Measurements from ENCODE around the gene ARHGAP10.

ARHGAP10 gene

DNA sequence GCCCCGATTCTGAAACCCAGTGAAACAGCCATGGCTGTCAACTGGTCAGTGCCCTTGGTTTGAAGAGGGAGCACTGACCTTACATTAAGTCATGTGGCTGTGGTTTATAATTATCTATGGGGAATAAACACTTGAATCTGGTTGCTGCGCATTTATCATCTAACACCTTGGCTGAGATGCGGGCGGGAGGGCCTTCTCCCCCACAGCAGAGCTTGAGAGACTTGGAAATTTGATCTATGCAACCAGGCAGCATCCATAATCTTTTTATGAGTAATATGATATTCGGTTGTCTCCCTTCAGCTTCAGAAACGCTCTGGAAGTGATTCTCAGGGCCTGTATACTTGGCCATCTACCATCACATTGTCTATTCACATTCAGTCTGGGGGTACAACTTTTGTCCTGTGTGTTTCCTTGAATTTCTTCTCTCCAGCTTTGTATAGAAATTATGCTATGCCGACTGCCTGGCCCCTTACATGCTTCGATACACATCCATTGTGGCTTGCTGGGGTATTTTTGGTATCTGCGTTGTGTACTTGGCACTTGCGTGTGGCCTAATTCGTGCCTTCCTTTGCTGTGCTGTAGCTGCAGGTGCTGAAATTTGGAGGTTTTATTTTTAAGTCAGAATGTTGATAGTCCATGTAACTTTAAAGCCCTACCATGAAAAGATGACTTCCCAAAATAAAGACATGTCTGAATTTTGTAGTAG is 321.6 kb downstream of the ARHGAP10 start:
- DNase-seq = no peak

DNA sequence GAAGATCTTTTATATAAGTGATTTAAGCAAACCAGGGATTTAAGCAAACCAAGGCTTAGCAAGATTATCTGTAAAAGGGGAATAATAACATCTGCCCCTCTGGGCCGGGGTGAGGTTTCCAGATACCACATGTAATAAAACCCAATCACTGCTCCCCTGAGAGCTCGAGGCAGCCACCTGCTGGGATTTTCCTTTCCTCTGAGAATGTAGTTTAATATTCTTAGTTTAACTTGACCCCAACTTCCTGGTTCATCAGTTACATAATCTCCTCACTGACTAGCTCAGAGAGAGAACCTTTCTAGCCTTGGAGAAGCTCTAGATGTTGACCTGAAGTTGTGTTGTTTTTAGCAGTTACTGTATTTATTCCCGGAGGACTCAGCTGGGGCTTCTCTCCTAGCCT is 322.4 kb downstream of the ARHGAP10 start:
- no peak for DNase-seq

DNA sequence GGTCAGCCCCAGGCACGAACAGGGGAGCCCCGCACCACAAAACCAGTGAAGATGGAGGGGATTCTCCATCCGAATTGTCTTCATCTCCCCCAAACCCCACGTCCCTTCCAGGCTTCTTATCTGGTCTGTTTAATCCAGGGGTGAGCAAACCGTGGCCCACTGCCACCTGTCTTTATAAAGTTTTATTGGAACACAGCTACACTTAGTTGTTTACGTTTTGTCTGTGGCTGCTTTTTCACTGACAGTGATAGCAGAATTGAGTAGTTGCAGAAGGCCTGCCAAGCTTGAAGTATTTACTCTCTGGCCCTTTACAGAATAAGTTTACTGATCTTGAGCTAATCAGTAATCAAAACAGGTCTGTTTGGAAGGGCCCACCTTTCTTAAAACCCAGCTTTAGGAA is 324.0 kb downstream of the ARHGAP10 start:
- no peak for DNase-seq

DNA sequence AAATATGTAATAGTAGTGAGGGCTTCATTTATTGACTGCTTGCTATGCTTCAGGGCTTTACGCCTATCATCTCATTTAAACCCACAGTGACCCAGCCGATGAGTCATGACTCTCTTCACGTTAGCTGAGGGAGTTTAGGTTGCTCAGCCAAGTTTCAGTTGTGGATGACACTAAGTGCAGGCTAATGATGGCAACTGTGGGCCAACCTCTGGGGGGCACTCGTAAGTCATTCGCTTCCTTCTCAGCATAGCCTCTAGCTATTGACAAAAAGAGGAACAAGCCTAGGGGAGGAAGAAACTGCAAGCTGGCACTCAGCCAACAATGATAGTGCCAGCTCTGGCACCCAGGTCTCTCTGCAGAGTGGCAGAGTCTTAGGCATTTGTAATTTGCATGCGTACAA is 325.0 kb downstream of the ARHGAP10 start:
- DNase-seq = peak; percentile 66

DNA sequence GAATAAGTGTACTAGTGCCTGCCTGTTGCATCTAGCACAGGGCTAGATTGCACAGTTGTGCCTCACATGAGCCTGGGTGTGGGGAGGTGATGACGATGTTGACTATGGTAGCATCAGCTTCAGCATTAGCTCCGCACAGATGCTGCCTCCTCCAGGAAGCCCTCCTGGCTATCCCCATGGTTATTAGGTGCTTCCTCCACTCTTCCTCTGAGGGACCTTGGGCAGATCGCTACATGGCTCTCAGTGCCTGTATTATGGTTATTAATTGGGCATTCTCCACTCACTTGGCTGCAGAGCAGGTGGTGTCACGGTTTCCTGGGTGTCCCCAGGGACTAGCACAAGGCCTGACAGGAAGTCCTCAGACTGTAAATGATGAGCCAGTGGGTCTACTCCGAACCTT is 325.6 kb downstream of the ARHGAP10 start:
- no peak for DNase-seq

DNA sequence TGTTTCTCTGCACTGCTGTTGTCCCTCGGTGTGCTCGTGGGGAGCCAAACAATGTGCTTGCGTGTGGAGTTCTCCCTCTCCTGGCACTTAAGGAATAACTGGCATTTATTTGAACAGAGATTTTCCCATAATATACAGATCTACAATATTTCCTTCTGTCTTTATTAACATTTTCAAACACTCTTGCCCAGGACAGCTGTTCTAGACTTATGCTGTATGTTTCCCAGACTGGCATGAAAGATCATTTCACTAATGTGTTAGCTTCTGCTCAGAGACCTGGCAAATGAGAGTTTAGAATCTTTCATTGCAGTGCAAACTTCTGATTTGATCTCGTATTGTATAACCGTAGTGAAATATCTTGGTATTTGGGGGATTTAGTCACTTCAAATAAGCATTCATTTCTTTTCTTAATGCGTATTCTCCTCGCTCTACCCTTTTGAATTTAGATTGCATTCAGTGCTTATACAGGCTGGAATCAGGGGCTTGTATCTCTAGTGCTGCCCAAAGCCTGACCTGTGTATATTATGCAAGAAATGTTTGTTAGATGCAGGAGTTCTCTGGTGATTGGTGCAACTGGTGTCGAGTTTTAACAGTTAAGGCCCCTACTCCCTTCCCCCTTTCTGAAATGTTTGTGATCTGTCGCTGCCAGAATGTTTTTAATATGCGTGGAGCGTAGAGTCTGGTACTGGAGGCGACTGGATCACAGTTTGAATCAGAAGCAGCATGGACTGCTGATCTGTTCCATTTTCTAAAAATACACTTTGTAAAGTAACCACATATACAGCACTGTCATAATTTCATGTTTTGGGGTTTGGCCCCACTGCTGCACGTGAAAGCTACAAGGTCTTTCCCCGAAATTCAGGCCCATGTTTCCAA is 326.3 kb downstream of the ARHGAP10 start:
- no peak for DNase-seq

DNA sequence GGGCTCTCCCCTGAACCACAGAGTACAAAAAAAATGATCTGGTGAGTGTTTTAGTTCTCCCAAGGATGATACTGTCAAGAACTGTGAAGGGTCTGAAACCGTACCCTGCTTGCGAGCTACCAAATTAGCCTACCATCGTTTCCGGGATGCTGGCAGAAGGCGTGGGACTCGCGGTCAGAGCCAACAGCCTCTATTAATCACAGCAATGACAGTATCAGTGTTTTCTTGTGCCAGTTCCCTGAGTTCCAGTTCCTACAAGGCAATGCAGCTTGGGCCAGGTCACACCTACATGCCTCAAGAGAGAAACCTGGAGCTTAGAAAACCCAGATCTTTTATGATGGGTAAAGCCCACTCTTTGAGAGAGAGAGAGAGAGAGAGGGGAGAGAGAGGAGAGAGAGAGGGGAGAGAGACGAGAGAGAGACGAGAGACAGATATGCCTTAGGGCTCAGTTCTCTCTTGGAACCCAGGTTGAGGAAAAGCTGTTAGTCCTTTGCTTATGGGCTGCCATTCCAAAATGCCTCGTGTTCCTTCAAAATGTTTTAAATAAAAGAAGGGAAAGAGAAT is 327.8 kb downstream of the ARHGAP10 start:
- DNase-seq = no peak

DNA sequence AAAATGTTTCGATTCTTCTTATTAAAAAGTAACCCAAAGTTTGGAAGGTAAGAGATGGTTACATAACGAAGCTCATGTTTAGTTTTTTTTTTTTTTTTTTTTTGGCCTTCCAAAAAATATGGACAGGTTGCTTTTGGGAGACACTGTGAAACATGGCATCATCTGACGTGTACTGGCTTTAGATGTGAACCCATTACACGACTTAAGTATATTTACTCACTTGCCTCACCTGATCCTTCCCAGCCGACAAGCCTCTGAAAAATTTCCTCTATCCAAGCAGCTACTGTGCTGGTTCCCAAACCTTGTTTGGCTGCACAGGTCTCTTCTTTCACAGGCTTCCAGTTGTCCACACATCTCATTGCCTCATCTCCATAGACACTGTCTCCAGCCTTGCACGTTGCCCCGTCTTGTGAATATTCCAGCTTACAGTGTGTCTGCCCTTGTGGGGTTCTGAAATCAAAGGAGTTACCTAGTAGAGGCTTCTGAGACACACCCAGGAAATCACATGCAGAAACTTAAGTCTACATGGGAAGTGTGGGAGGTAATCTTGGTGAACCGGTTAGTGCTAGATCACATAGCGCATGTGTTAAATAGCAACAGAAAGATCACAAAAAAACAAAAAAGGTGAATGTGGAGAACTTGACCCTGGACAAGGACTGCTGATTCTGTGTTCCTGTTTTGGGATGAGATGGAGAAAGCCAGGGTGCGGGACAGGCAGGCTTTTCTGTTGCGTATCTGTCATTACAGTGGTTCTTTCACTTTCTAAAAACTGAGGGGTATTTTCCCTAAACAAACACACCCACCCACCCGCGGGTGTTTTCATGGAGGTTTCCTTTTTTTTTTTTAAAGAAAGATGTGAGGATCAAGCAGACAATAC is 328.6 kb downstream of the ARHGAP10 start:
- no peak for DNase-seq

DNA sequence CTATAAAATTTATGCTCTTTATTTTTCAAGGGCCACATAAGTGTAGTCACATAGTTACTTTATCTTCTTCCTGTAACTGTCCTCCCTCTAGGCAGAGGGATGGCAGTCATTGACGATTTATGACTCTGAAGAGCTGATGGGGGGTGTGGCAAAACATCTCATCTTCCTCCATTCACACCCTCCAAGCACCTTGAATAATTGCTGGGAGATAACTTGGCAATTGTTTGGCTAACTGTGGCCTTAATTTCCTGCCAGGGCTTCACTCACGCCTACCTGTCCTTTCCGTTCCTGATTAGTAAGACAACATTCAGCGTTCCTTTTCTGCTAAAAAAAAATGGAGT is 329.2 kb downstream of the ARHGAP10 start:
- DNase-seq = no peak

DNA sequence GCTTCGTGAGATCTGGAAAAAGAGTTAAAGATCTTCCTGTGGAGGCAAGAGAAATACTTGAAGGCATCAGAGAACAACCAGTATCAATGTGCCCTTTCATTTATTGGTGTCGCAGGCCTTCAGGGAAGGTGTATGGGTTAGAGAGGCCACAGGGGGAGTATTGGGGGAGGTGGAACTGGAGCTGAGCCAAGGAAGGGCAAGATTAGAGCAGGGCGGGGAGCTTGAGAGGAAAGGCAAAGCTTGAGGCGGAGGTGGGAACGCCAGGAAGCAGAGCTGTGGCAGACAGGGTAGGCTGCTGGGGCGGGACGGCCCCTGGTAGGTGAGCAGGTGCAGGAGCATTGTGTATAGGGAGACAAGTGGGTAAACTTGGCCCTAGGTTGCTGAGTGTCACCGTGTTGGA is 329.9 kb downstream of the ARHGAP10 start:
- DNase-seq = no peak

DNA sequence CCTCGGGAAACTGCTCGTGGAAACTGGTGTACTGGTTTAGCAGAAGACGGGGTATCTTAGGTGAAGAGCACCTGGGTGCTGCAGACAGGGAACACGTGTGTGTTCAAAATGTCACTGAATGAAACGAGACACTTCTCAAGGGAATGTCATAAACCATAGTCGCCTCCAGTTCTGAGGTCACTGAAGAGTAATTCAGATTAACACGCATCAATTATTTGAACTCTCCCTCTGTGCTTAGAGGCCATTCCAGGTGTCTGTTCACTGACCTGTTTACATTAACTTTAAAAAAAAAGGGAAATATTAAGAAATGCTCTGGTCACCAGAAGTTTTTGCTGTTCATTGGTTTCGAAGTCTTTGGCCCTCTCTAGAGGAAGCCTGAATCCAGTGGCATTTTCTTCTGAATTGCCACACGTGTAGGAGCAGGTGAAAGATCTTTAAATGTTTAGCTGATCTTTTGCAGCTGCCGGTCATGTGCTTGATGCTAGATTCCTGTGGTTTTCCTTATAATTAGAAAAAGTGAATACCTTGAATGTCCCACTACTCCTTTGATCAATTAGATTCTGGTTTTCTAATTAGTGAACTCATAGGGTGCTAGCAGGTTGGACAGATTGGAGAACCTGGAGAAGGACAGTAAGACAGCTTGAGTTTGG is 330.5 kb downstream of the ARHGAP10 start:
- DNase-seq = no peak

DNA sequence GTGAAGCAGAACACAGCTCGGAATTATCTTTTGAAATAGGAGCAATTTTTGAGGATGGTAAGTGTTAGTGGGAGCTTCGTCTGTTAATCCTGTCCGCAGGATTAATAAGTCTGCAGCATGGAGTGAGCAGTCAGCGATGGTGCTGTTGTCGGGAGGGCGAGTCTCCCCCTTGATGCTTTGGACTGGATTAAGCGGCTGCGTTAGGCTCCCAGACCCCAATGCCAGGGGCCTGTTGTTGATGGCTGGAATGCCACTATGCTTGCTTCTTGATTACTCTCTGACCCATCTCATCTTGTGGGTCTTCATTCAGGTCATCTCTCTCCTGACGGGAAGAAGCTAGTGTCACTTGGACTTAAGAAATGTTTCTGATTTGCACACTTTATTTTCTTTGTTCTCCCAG is 332.6 kb downstream of the ARHGAP10 start:
- no peak for DNase-seq

DNA sequence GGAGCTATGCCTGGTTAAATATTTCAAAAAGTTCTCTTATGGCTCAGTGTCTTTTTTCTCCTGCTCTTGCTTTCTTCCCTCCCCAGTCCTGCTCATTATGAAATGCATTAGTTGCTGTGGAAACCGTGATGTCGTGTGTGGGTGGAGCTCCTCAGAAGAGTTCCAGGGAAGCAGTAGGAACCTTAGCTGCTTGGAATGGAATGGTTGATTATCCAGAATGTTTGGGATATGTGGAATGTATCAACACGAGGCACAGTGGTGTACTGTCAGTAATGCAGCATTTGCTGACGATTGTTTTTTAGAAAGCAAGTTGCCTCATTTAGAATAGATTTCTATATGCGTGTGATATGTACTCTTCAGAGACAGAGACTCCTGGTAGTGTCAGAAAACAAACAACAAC is 333.2 kb downstream of the ARHGAP10 start:
- DNase-seq = no peak

DNA sequence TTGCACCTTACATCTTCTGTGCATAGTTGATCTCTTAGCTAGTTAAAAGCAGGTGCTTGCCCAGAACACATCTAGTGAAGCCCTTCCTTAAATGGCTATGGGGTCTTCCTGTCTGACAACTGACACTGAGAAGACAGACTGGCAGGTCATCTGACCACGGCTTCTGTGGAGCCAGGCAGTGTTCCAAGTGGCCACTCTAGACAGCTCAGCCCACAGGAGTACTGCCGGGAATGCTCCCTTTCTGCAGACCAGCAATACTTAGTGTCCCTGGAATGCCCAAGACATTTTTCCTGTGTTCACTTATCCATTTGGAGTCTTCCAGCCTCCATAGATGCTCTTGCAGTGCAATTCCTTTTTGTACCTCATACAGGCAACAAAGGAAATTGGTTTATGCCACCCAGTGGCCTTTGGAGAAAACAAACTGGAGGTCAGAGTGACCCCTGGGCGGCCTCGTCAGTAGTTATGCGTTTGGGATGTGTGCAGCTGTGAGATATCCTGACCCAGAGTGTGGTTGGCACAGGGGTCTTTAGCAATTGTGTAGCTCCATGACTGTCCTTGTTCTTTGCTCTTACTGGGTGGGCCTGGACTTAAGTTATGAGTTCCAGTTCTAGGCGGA is 335.5 kb downstream of the ARHGAP10 start:
- no peak for DNase-seq

DNA sequence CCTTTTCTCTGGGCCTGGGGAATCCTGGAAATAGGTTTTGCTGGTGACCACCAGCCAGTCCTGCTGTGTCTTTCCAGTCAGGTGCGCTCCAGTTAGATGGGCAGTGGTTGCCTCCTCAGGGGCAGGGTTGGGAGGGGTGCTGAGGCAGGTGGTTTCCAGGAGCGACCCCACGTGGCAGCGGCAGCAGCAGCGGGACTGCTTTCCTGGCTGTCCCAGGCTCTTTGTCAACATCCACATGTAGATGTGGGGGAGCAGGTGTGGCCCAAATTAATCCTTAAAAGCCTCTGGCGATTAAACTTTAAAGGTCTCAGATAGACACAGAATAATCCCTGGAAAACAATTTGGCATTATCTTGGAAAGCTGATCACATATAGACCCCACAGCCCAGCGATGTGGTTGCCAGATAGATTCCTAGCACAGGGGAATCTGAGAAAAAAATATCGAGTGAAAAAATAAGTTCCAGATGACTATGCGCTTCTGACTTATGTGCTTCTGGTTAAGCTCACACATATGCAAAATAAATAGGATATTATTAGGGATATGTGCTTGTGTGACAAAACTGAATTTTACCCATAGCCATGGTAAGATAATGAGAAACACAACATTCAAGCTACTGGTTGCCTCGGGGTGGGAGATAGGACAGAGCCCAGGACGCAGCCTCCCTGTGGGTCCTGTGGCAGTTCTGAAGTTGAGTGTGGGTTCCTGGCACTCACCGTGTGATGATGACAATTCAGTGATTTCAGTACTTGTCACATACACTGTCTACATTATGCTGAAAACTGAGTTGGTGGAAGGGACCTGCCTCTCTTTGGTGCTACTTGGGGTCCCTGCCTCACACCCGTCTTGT is 336.4 kb downstream of the ARHGAP10 start:
- no peak for DNase-seq

DNA sequence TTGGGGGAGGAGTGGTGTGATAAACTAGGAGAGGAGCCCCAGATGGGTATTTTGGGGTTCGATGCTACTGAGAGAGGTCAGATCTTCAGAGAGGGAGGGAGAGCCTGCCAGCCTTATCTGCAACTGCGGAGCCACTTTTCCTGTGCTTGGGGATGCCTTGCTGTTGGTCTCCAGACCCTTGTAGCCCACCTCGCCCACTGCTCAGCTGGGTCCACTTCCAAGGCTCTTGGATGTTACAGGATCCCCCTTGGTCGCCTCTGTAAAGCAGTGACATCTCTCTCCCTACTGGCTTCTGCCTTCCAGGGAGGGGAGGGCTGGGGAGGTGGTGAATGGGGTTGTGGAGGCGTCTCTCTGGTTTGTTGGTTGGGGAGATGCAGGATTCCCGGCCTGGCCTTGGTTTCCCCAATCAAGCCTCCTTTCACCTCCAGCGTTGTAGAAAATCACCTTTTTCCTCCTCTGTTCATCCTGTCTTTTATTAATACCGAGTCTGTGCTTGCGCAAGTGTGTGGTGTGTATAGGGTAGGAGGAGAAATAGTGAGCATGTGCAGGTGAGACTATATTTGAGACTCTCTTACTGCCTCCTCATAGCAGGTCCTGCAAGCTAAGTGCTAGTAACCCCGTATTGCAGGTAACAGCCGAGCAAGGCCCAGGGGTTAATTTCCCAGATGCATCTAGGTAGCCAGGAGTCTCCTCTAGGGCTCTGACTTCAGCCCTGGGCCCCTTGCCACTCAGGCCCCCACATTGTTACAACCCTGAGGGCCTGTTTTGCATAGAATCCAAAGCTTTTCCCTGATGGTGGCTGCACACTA is 337.4 kb downstream of the ARHGAP10 start:
- DNase-seq = no peak

DNA sequence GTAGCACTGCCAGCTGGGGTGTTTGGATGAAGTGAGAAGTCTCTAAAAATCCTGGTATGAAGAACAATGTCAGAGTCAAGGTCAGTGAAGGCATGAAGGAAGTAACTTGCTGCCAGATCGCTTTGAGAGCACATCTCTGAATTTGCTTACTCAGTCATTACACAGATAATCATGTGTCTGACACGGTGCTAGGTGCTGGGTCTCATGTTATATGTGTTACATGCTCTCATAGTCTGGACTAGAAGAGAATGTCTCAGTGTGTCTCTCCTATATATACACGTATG is 337.9 kb downstream of the ARHGAP10 start:
- DNase-seq = no peak

DNA sequence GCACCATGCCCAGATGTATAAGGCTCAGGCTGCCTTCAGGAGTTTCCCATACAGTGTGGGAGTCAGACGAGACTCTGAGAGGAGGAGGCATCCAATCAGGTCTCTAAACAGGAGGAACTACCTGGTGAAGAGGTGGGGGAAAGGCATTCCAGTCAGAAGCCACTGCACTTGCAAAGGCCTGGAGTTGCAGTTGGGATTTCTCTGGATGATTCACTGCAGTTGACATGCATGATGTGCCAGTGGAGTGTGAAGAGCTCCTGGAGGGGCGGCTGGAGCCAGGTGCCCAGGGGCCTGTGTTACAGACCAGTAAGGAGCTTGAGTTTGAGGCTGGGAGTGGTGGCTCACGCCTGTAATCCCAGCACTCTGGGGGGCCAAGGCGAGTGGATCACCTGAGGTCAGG is 339.1 kb downstream of the ARHGAP10 start:
- DNase-seq = no peak

DNA sequence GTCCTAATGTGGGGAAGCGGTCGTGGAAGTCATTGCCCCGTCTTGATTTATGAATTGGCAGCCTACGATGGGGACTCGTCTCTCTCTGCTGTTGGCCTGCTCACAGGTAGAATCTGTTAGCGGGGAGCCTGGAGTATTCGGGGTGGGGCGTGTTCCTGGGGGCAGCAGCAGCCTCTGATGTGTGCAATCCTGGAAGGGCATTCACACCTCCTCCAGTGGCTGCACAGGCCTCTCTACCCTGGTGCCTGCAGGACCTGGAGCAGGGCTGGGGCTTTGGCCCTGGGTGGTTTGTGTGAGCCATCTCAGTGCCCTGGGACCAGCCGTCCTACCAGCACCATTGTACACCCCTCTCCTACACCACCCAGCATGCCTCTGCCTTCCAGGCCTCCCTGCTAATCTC is 340.9 kb downstream of the ARHGAP10 start:
- DNase-seq = no peak

DNA sequence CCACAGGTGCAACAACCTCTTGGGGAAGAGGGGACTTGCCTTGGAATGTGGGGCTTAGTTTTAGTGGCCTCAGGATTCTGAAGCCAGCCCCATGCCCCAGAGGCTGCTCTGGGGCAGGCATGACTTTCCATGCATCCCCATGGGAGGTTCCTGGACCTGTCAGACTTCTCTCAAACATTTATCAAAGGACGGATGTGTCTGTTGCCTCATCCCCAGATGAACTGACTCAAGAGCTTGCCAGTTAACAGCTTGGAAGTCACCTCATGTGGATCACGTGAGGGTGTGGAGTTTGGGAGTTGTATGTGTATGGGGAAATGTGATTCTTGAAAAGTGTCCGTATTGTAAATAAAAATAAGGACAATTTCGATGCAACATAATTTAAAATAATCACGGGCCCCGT is 341.5 kb downstream of the ARHGAP10 start:
- DNase-seq = no peak

DNA sequence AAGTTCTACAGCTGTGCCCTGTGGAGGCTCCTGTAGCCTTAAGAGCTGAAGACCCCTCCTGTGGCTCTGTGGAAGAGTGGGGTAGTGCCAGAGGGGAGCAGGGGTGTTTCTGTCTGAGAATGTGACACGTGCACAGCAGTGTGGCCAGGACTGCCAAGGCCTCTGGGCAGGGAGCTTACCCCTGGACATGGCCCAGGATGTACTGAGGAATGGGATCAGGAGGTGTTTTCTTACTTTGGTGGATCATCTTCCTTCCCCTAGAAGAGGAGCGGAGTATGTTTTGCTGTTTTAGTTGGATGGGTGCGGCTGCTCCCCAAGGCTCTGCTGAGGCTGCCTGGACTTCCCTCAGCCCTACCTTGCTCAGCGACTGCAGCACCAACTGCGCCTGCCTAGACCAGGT is 342.6 kb downstream of the ARHGAP10 start:
- no peak for DNase-seq

Measured in SIG-M5 (cell line).